Fibroblast of lung (primary cell): ENCODE data around the gene MAST2. TPM values are rescaled to one million over a fixed set of nuclear protein-coding genes. Genes with fewer than 3 reads are reported as not detected.
A peak's percentile ranks its signal among the peaks of the same experiment; 100 is the strongest.

Source experiments
- DNase-seq, 2 donors: peaks; one replicate each; pipeline versions ENCODE4 v3.0.0 to v3.0.0-alpha.2; 2010; ENCODE audit warnings: low read depth in 2 of 2
- H2AFZ ChIP-seq: 2 replicates; pipeline ENCODE4 v1.5.1; 2012; ENCODE audit warnings: low read length, control low read depth, inconsistent platforms
- H3K27ac ChIP-seq: 2 replicates; pipeline ENCODE4 v1.5.1; 2011; ENCODE audit warnings: low read length, control low read depth; ENCODE audit not compliant: insufficient read depth
- H3K27me3 ChIP-seq: 2 replicates; pipeline ENCODE4 v1.5.1; 2011; ENCODE audit warnings: mild to moderate bottlenecking, low read length; ENCODE audit not compliant: control insufficient read depth, insufficient read depth
- H3K36me3 ChIP-seq: 2 replicates; pipeline ENCODE4 v1.5.1; 2011; ENCODE audit warnings: low read length; ENCODE audit not compliant: control insufficient read depth, insufficient read depth
- H3K4me1 ChIP-seq: 2 replicates; pipeline ENCODE4 v1.5.1; 2011; ENCODE audit warnings: low read length; ENCODE audit not compliant: control insufficient read depth, insufficient read depth; ENCODE audit errors: extremely low read depth
- H3K4me2 ChIP-seq: 2 replicates; pipeline ENCODE4 v1.5.1; 2011; ENCODE audit warnings: low read length, control low read depth; ENCODE audit not compliant: insufficient read depth; ENCODE audit errors: extremely low read depth
- H3K4me3 ChIP-seq, 4 experiments: fragments of 200-600 bp in 1 of 4; sonication (generic) in 1 of 4; replicated peaks in 1 of 4; 2 replicates each; pipeline ENCODE4 v1.5.1; 2011 to 2016; ENCODE audit warnings: low read length in 4 of 4, low read depth in 3 of 4, mild to moderate bottlenecking in 3 of 4, control low read depth in 2 of 4, inconsistent platforms in 1 of 4, mixed read lengths in 1 of 4; ENCODE audit not compliant: insufficient read depth in 1 of 4; ENCODE audit errors: control extremely low read depth in 1 of 4
- H3K79me2 ChIP-seq: 2 replicates; pipeline ENCODE4 v1.5.1; 2012; ENCODE audit warnings: mild to moderate bottlenecking, low read length, inconsistent platforms; ENCODE audit not compliant: control insufficient read depth, insufficient read depth
- H3K9ac ChIP-seq: 2 replicates; pipeline ENCODE4 v1.5.1; 2011; ENCODE audit warnings: mild to moderate bottlenecking, low read length, control low read depth; ENCODE audit not compliant: insufficient read depth
- H3K9me3 ChIP-seq: 2 replicates; pipeline ENCODE4 v1.5.1; 2012; ENCODE audit warnings: low read depth, low read length; ENCODE audit not compliant: control insufficient read depth, insufficient read depth
- H4K20me1 ChIP-seq: 2 replicates; pipeline ENCODE4 v1.5.1; 2011; ENCODE audit warnings: low read length; ENCODE audit not compliant: control insufficient read depth, insufficient read depth; ENCODE audit errors: extremely low read depth
- EZH2 ChIP-seq: IDR thresholded peaks from 2 replicates; pipeline ENCODE4 v1.5.1; 2012; ENCODE audit warnings: low read length, control low read depth, mild to moderate bottlenecking; ENCODE audit errors: missing control alignments
- polyA plus RNA-seq, 2 donors: library from polyadenylated mRNA; depleted of rRNA in 1 of 2; stranded (reverse) in 1 of 2; unstranded in 1 of 2; fragments of >200 nt; gene quantifications; 2 replicates each; pipeline ENCODE4 v1.2.1, GENCODE V29; 2011 to 2012; ENCODE audit warnings: missing spikeins in 1 of 2
- total RNA-seq: library from RNA; depleted of rRNA; stranded (reverse); fragments of >200 nt; gene quantifications from 2 replicates; pipeline ENCODE4 v1.2.1, GENCODE V29; 2014
- TF ChIP-seq, protein P1 (sequence below), 2 donors: IDR thresholded peaks in 1 of 2; conservative IDR thresholded peaks in 1 of 2; 1 replicate in 1 of 2; 2 replicates in 1 of 2; pipeline ENCODE4 v1.5.1; 2011 to 2012; ENCODE audit warnings: low read length in 2 of 2, control low read depth in 1 of 2, inconsistent platforms in 1 of 2, low read depth in 1 of 2, mild to moderate bottlenecking in 1 of 2

MAST2 gene
- total and polyA plus RNA-seq, 2 donors (not counting 1 experiment from before 2014, with no cell fraction given) = 17.5 to 24.9 TPM

- H3K9ac ChIP-seq = no peak overlapping the region
- TF ChIP-seq, protein P1, sequence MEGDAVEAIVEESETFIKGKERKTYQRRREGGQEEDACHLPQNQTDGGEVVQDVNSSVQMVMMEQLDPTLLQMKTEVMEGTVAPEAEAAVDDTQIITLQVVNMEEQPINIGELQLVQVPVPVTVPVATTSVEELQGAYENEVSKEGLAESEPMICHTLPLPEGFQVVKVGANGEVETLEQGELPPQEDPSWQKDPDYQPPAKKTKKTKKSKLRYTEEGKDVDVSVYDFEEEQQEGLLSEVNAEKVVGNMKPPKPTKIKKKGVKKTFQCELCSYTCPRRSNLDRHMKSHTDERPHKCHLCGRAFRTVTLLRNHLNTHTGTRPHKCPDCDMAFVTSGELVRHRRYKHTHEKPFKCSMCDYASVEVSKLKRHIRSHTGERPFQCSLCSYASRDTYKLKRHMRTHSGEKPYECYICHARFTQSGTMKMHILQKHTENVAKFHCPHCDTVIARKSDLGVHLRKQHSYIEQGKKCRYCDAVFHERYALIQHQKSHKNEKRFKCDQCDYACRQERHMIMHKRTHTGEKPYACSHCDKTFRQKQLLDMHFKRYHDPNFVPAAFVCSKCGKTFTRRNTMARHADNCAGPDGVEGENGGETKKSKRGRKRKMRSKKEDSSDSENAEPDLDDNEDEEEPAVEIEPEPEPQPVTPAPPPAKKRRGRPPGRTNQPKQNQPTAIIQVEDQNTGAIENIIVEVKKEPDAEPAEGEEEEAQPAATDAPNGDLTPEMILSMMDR (conservative IDR thresholded peaks at IDR 0.05 in 1 of 2, IDR thresholded peaks at IDR 0.05 in 1 of 2; ENCODE audit: low read depth in 1 of 2, low read length in 2 of 2) = no peak
- no peak for TF ChIP-seq EZH2
Measured at GRCh38 chr1:45995298-45995697, 191.9 kb downstream of the MAST2 start.

DNA sequence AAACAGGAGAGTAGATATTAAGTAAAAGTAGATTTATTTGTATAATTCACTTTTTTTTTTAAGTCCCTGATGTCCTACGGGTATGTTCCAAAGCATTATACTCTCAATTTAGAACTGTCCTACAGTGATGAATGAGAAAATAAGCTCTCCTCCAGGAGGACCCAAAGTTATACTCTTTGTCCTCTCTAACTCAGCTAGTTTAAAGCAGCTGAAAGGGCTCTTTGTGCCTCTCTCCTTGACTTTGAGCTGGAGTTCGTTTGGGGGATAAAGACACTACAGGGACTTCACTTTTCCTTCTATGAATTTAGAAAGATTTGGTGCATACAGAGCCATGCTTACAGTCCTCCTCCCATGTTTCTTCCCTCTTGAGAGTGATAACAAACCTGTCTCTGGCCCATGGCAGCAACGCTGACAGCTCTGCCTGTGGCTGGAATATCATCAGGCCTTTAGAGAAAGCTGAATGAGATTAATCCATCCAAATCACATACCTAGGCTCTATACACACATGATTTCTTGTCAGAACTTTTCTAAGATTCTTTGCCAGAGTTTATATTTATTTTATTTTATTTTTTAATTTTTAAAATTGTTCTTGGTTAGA, 194.7 kb downstream of the MAST2 start:
- TF ChIP-seq, protein P1 (conservative IDR thresholded peaks at IDR 0.05 in 1 of 2, IDR thresholded peaks at IDR 0.05 in 1 of 2; ENCODE audit: low read depth in 1 of 2, low read length in 2 of 2) = no peak
- TF ChIP-seq EZH2 = no peak
- Histone ChIP-seq H4K20me1 (no peaks in the 10 kb centered on the region), H3K4me2 (no peak overlapping the region), H3K27ac (no peak overlapping the region), H3K9ac (no peak overlapping the region), H3K36me3 (no peaks in the 10 kb centered on the region), H3K4me3 (no peak overlapping the region), H3K4me1 (no peaks in the 10 kb centered on the region), H2AFZ (no peak overlapping the region), H3K79me2 (no peaks in the 10 kb centered on the region), H3K9me3 (no peaks in the 10 kb centered on the region), H3K27me3 (no peaks in the 10 kb centered on the region)
- no peak for DNase-seq

More at GRCh38 chr1:45995298-45995697, 191.9 kb downstream of the MAST2 start:
- Histone ChIP-seq H3K4me2 (no peak overlapping the region), H3K4me3 (no peak overlapping the region), H3K27ac (no peak overlapping the region), H3K27me3 (no peaks in the 10 kb centered on the region), H3K79me2 (no peaks in the 10 kb centered on the region), H3K9me3 (no peaks in the 10 kb centered on the region), H2AFZ (no peak overlapping the region), H3K4me1 (no peaks in the 10 kb centered on the region), H4K20me1 (no peaks in the 10 kb centered on the region), H3K36me3 (no peaks in the 10 kb centered on the region)
- DNase-seq = peak; percentile 4 to 50

GRCh38 chr1:45999507-45999906, 196.1 kb downstream of the MAST2 start:
- Histone ChIP-seq H3K4me3 (no peak overlapping the region), H3K79me2 (no peaks in the 10 kb centered on the region), H3K9ac (no peak overlapping the region), H3K27me3 (no peaks in the 10 kb centered on the region), H3K4me2 (no peak overlapping the region), H3K36me3 (no peaks in the 10 kb centered on the region), H3K9me3 (no peaks in the 10 kb centered on the region), H3K27ac (no peak overlapping the region), H4K20me1 (no peaks in the 10 kb centered on the region), H2AFZ (no peak overlapping the region), H3K4me1 (no peaks in the 10 kb centered on the region)
- no peak for DNase-seq
- TF ChIP-seq EZH2 = no peak
